B cell (primary cell): ENCODE results near the gene CDYL. TPM values are rescaled to one million over a fixed set of nuclear protein-coding genes. Genes with fewer than 3 reads are reported as not detected.
A peak's percentile ranks its signal among the peaks of the same experiment; 100 is the strongest.

Source experiments
- ATAC-seq: fragments of 200-7000 bp; cut with Tn5 transposase; one replicate; pipeline ENCODE4 v1.10.0; 2021; ENCODE audit warnings: low read depth, mild to moderate bottlenecking, moderate number of reproducible peaks, moderate library complexity
- CTCF ChIA-PET: fragments of 350-600 bp; sonication (Branson Sonifier 250); formaldehyde crosslinking; loops from one replicate; lab custom pipeline; 2021; ENCODE audit warnings: antibody characterized with exemption, inconsistent platforms; lab: Charles Lee
- POLR2A ChIA-PET: fragments of 350-600 bp; sonication (Branson Sonifier 250); formaldehyde crosslinking; loops from one replicate; lab custom pipeline; 2021; ENCODE audit warnings: antibody characterized with exemption; lab: Charles Lee
- DNase-seq: peaks from one replicate; pipeline ENCODE4 v3.0.0; 2013
- H2AFZ ChIP-seq: 2 replicates; pipeline ENCODE4 v1.6.1; 2012; ENCODE audit warnings: mild to moderate bottlenecking, low read depth, low read length; ENCODE audit not compliant: insufficient read depth, poor library complexity, severe bottlenecking
- H3K27ac ChIP-seq, 2 donors: 1 replicate in 1 of 2; 2 replicates in 1 of 2; pipeline ENCODE4 v1.5.1; 2012 to 2013; ENCODE audit warnings: low read length in 2 of 2, mild to moderate bottlenecking in 2 of 2, moderate library complexity in 1 of 2
- H3K27me3 ChIP-seq, 4 experiments: fragments of 200-600 bp in 1 of 4; sonication (generic) in 1 of 4; replicated peaks in 1 of 4; 1 replicate in 2 of 4; 2 replicates in 2 of 4; pipeline versions ENCODE4 v1.6.1 to v1.7.0; 2013 to 2016; ENCODE audit warnings: low read length in 3 of 4, mild to moderate bottlenecking in 2 of 4, mixed read lengths in 1 of 4, moderate library complexity in 1 of 4; ENCODE audit not compliant: insufficient read depth in 4 of 4, control insufficient read depth in 3 of 4; ENCODE audit errors: control extremely low read depth in 1 of 4
- H3K36me3 ChIP-seq, 2 experiments: replicated peaks in 1 of 2; 1 replicate in 1 of 2; 2 replicates in 1 of 2; pipeline versions ENCODE4 v1.6.1 to v1.7.1; 2013; ENCODE audit warnings: low read length in 1 of 2; ENCODE audit not compliant: insufficient read depth in 2 of 2, control insufficient read depth in 1 of 2; ENCODE audit errors: control extremely low read depth in 1 of 2, extremely low read depth in 1 of 2
- H3K4me1 ChIP-seq, 2 donors: fragments of 200-600 bp in 1 of 2; sonication (generic) in 1 of 2; 1 replicate in 1 of 2; 2 replicates in 1 of 2; pipeline versions ENCODE4 v1.5.1 to v1.6.1; 2013 to 2017; ENCODE audit warnings: low read length in 2 of 2; ENCODE audit not compliant: control insufficient read depth in 2 of 2, insufficient read depth in 2 of 2
- H3K4me2 ChIP-seq: replicated peaks from 2 replicates; pipeline ENCODE3; 2012; ENCODE audit warnings: mild to moderate bottlenecking, low read depth, low read length; ENCODE audit not compliant: poor library complexity, severe bottlenecking
- H3K4me3 ChIP-seq, 5 experiments: fragments of 200-600 bp in 1 of 5; sonication (generic) in 1 of 5; 1 replicate in 3 of 5; 2 replicates in 2 of 5; pipeline versions ENCODE4 v1.5.1 to v1.7.0; 2011 to 2016; ENCODE audit warnings: low read length in 4 of 5, mild to moderate bottlenecking in 4 of 5, low read depth in 2 of 5, control low read depth in 1 of 5, moderate library complexity in 1 of 5; ENCODE audit not compliant: insufficient read depth in 1 of 5; ENCODE audit errors: control extremely low read depth in 1 of 5, extremely low read depth in 1 of 5
- H3K79me2 ChIP-seq: fragments of 200-600 bp; sonication (generic); one replicate; pipeline ENCODE4 v1.6.0; 2016; ENCODE audit warnings: low read length; ENCODE audit not compliant: control insufficient read depth, insufficient read depth
- H3K9ac ChIP-seq: fragments of 200-600 bp; sonication (generic); 2 replicates; pipeline ENCODE4 v1.6.1; 2017; ENCODE audit warnings: mild to moderate bottlenecking, low read length, moderate library complexity
- H3K9me3 ChIP-seq, 3 donors: one replicate each; pipeline versions ENCODE4 v1.6.1 to v1.7.1; 2013; ENCODE audit warnings: low read length in 2 of 3; ENCODE audit not compliant: control insufficient read depth in 2 of 3, insufficient read depth in 1 of 3; ENCODE audit errors: control extremely low read depth in 1 of 3
- H4K20me1 ChIP-seq: 2 replicates; pipeline ENCODE4 v1.6.0; 2012; ENCODE audit warnings: mild to moderate bottlenecking, low read length; ENCODE audit not compliant: insufficient read depth, control insufficient read depth, poor library complexity, severe bottlenecking
- H3K27ac Mint-ChIP-seq: one replicate; pipeline ENCODE4 v1.8.0; 2021; ENCODE audit warnings: mixed read lengths
- H3K27me3 Mint-ChIP-seq: one replicate; pipeline ENCODE4 v1.8.0; 2021; ENCODE audit warnings: mixed read lengths
- H3K4me1 Mint-ChIP-seq: one replicate; pipeline ENCODE4 v1.8.0; 2021; ENCODE audit warnings: mixed read lengths
- H3K4me3 Mint-ChIP-seq: one replicate; pipeline ENCODE4 v1.8.0; 2021; ENCODE audit warnings: mixed read lengths
- H3K9me3 Mint-ChIP-seq: one replicate; pipeline ENCODE4 v1.8.0; 2022; ENCODE audit warnings: mixed read lengths; ENCODE audit not compliant: insufficient read depth
- CTCF ChIP-seq: fragments of 200-600 bp; IDR thresholded peaks from one replicate; pipeline ENCODE4 v1.8.0; 2022; ENCODE audit warnings: antibody characterized with exemption, mild to moderate bottlenecking
- EZH2 ChIP-seq: IDR thresholded peaks from 2 replicates; pipeline ENCODE4 v1.6.1; 2012; ENCODE audit warnings: borderline replicate concordance, low read depth, mild to moderate bottlenecking, moderate library complexity, low read length; ENCODE audit not compliant: insufficient read depth, poor library complexity, severe bottlenecking
- WGBS: methylation state at CpG from one replicate; pipeline ENCODE4 v1.1.5; 2013; ENCODE audit warnings: missing lambda C conversion rate; ENCODE audit not compliant: insufficient coverage; 5-methylcytosine and 5-hydroxymethylcytosine counted together
- intact Hi-C: fragments of 100-400 bp; cut with micrococcal nuclease; formaldehyde crosslinking; loops from one replicate; pipeline ENCODE4 v1.10.0; 2022
- polyA plus RNA-seq: library from polyadenylated mRNA; depleted of rRNA; stranded (reverse); fragments of >200 nt; gene quantifications from 2 replicates; pipeline ENCODE4 v1.2.3, GENCODE V29; 2012
- total RNA-seq, 2 donors: library from RNA; stranded (reverse); fragments of 120-200 nt in 1 of 2; gene quantifications; 1 replicate in 1 of 2; 2 replicates in 1 of 2; pipeline versions ENCODE4 v1.2.3 to v1.2.4, GENCODE V29; 2013 to 2022

CDYL gene
- total and polyA plus RNA-seq, 2 donors (not counting 1 experiment from before 2014, with no cell fraction given): 15.6 to 63.0 TPM

GRCh38 chr6:5003604-5004372 lies 227.6 kb downstream of the CDYL start, which contains the start of gene RPP40:
Gene RPP40 (minus strand): TSS chr6:5004037. CDS start chr6:5004002, 35 bp downstream.
- ATAC-seq (peak; percentile 92), DNase-seq (peak; percentile 99)
- no peak for TF ChIP-seq EZH2
- peak; percentile 82 for TF ChIP-seq CTCF
- no peaks in the 10 kb centered on the region for H3K9me3 Mint-ChIP-seq
- WGBS: under 1% methylated on average over 59 of the region's 64 CpGs
- Histone ChIP-seq H4K20me1 (no peaks in the 10 kb centered on the region), H3K4me3 (peak within 1 kb of the TSS; percentile 70 to 82 (median 71)), H3K9me3 (no peaks in the 10 kb centered on the region), H3K4me2 (peak within 1 kb of the TSS; percentile 92), H3K79me2 (no peaks in the 10 kb centered on the region), H3K27me3 (no peaks in the 10 kb centered on the region), H3K36me3 (peaks cover 1 to 20% of the 10 kb centered on the region in 2 experiments), H3K9ac (peak within 1 kb of the TSS; percentile 80), H3K27ac (peak within 1 kb of the TSS; percentile 81 to 90), H3K4me1 (peaks cover 6 to 14% of the 10 kb centered on the region in 2 donors), H2AFZ (peak within 1 kb of the TSS; percentile 100)
- peak within 1 kb of the TSS; percentile 98 for H3K4me3 Mint-ChIP-seq
- H3K27ac Mint-ChIP-seq: peak within 1 kb of the TSS; percentile 99
- ChIA-PET POLR2A (interaction anchor here (0.6 to 1.1 kb wide), 2 partner anchors 257 to 676 kb away, joined by 3 to 4 read pairs; partner anchors contain the start of genes FARS2 and LYRM4), CTCF (interaction anchor here (0.8 to 1.6 kb wide), 7 partner anchors 11 to 1404 kb away, joined by 3 to 5 read pairs (median 3); partner anchors contain the start of genes FARS2 and PPP1R3G)
- peaks cover 10% of the 10 kb centered on the region for H3K4me1 Mint-ChIP-seq
- H3K27me3 Mint-ChIP-seq: no peaks in the 10 kb centered on the region
- intact Hi-C loops: loop anchor here (1.0 to 10.0 kb wide), 6 partner anchors 139 to 1649 kb away; partner anchors contain the start of genes ECI2 and FARS2
